Sigmoid colon (tissue), 4 donors: Measurements from ENCODE around the gene ZFYVE1.

Source experiments
- CTCF ChIP-seq, 4 experiments: fragments of 450-650 bp in 3 of 4; fragments of 200-600 bp in 1 of 4; IDR thresholded peaks; one replicate each; pipeline ENCODE4 v1.5.1; 2016 to 2019; ENCODE audit warnings: antibody characterized with exemption in 4 of 4, mild to moderate bottlenecking in 3 of 4, moderate library complexity in 2 of 4
- POLR2A ChIP-seq, 2 donors: fragments of 450-650 bp; IDR thresholded peaks; one replicate each; pipeline ENCODE4 v1.6.1; 2016; ENCODE audit warnings: antibody characterized with exemption in 2 of 2, mild to moderate bottlenecking in 2 of 2, moderate library complexity in 2 of 2
- POLR2AphosphoS5 ChIP-seq, 4 donors: sonication (generic); formaldehyde crosslinking; IDR thresholded peaks; one replicate each; pipeline ENCODE4 v1.6.1; 2017; ENCODE audit warnings: antibody characterized with exemption in 4 of 4

DNA sequence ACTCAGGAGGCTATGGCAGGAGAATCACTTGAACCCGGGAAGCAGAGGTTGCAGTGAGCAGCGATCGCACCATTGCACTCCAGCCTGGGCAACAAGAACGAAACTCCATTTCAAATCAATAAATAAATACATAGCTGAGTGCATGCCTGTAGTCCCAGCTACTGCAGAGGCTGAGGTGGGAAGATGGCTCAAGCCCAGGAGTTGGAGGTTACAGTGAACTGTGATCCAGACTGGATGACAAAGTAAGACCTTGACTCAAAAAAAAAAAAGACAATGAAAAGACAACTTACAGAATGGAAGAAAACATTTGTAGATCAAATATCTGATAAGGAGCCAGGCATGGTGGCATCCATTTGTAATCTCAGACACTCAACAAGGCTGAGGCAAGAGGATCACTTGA, 27.6 kb downstream of the ZFYVE1 start:
- no peak for TF ChIP-seq POLR2A (IDR thresholded peaks at IDR 0.05)
- no peak for TF ChIP-seq CTCF (IDR thresholded peaks at IDR 0.05)
- no peak for TF ChIP-seq POLR2AphosphoS5 (IDR thresholded peaks at IDR 0.05)
